Suppressor macrophage treated with lipopolysaccharide for 1 hour (primary cell): ENCODE results near the gene NOTCH4.
"Not testable (repeated sequence)": the region's sequence is repeated elsewhere in the genome, so short reads cannot be mapped to it uniquely, and the experiment has no call there.

ENCODE experiments used
- DNase-seq, 3 donors: peaks; one replicate each; pipeline ENCODE4 v3.0.0-alpha.2; 2020 to 2022

NOTCH4 gene

DNA sequence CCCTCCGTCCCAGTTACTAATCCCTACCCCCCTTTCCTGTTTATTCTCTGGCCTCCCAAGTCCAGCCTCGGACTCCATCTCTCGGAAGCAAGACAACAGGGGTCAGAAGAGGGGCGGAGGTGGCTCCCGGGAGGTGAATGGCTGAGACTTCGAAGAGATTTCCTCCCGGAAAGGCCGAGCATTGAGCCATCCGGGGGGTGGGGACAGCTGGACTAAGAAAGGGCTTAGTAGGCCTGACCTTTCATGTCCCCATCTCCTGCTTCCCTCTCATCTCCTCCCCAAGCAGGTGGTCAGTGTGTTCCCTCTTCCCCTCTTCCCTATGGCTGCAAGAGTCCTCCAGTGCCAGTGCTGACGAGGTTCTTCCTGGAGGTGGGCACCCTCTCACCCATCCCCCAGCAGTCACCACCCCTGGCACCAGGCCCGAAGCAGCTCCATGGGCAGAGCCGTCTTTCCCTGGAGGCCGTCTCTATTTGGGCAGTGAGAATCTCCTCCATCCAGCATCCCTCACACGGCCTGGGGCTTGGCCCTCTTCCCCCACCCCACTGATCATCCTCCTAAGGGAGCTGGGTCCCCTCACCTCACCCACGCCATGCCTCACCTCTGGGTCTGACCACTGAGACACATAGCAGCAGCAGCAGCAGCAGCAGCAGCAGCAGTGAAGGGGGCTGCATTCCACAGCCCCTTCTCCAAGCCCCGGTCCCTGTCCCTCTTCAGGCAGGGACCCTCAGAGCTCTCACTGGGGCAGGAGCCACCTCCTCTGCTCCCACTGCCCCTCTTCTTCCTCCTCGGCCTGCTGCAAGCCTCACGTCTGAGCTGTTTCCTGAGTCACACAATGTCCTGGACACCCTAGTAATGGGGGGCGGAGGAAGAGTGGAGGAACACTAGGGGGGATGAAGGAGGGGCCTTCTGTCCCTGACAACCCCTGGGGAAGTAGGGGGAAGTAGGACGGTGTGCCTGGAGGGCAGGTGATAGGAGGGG is at the start of gene NOTCH4:
TSS of gene NOTCH4 (minus strand) at position 810 of the 978 bp plus-strand sequence. CDS start at position 671, 139 bp downstream.
- no peak for DNase-seq

DNA sequence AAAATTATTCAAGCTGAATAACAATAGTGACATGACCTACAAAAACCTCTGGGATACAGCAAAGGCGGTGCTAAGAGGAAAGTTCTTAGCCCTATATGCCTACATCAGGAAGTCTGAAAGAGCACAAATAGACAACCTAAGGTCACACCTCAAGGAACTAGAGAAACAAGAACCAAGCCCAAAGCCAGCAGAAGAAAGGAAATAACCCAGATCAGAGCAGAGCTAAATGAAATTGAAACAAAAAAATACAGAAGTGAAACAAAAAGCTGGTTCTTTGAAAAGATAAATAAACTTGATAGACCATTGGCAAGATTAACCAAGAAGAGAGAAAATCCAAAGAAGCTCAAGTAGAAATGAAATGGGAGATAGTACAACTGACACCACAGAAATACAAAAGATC is 47.6 kb upstream of the NOTCH4 start:
- DNase-seq = peak; percentile 45 to 74 (median 66)

DNA sequence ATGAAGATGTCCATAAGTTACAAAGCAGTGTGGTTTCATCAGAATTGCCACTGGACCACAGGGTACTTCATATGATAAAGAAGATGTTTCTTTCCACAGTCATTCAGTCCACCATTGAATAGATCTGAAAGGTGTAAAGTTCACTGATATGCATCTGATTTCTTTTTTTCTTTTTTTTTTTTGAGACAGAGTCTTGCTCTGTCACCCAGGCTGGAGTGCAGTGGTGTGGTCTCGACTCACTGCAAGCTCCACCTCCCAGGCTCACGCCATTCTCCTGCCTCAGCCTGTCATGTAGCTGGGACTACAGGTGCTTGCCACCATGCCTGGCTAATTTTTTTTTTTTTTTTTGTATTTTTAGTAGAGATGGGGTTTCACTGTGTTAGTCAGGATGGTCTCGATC is 44.6 kb upstream of the NOTCH4 start:
- not testable (repeated sequence) for DNase-seq

DNA sequence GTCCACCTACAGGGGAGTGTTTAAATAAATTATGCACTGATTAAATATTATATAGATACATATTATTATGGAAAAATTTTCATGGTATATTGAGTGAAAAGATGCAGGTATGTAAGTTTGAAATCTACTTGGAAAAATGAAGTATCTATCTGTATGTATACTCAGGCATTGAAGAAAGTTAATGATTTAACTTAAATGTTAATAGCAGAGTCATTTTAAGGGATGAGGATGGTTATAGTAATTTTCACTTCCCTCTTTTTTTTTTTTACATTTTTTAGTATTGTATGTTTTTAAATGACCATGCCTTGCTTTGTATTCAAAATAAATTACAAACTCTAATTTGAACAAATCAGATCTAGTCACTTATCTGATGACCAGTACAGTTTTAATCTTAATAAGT is 43.2 kb upstream of the NOTCH4 start:
- DNase-seq = no peak

GRCh38 chr6:32257262-32257661 is 33.4 kb upstream of the NOTCH4 start:
- not testable (repeated sequence) for DNase-seq

DNA sequence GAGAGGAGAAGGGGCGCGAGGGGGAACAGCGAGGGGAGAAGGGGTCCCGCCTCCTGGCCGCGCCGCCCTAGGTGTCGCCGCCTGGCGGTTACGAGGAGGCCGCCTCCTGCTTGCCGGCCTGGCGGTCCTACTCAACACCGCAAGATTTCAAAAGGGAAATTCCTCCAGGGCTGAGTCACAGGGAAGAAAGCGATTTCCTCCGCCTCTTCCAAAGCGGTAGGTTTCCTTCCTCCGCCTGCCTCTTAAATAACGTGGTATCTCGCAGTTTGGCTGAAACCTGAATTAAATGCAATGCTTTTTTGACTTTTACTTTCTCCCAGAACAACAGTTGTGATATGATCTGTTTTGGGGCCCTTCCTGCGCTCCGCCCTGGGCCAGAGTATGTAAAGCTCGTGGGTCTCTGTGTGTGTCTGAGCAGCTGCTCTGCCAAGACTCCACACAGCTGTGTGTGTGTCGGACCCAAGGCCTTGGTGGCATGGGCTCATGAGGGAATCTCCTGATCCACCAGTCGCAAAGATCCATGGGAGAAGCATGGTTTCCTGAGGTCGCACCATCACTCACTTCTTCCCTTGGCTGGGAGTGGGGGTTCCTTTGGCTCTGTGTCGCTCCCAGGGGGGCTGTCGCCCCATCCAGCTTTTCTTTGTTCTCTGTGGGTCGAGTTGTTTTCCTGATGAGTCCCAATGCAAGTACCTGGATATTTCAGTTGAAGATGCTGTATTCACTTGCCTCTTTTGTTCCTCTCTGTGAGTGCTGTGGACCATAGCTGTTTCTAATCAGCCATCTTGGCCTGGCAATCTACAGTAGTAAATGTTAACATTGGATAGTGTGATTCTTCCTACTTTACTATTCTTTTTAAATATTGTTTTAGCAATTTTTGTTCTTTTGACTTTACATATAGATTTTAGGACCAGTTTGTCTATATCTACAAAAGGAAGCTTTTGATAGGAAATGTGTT is 31.6 kb upstream of the NOTCH4 start:
- DNase-seq = peak; percentile 92 to 97 (median 96)

DNA sequence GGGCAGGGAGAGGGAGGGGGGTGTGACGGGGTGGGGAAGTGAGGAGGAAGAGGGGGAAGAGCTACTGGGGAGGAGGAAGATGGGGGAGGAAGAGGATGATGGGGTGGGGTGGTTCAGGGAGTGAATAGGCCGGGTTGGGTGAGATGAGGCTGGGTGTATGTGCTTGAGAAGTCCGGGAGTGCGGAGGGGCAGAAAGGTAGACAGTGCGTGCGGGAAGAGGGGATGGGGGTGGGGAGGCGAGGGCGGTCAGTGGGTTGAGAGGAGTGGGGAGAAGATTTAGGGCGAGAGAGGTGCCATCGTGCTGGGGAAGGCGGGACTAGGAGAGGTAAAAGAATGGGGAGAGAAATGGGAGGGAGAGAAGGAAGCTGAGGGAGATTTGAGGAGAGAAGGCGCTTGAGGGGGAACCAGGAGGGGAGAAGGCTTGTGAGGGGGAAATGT is 30.9 kb upstream of the NOTCH4 start:
- DNase-seq = no peak

DNA sequence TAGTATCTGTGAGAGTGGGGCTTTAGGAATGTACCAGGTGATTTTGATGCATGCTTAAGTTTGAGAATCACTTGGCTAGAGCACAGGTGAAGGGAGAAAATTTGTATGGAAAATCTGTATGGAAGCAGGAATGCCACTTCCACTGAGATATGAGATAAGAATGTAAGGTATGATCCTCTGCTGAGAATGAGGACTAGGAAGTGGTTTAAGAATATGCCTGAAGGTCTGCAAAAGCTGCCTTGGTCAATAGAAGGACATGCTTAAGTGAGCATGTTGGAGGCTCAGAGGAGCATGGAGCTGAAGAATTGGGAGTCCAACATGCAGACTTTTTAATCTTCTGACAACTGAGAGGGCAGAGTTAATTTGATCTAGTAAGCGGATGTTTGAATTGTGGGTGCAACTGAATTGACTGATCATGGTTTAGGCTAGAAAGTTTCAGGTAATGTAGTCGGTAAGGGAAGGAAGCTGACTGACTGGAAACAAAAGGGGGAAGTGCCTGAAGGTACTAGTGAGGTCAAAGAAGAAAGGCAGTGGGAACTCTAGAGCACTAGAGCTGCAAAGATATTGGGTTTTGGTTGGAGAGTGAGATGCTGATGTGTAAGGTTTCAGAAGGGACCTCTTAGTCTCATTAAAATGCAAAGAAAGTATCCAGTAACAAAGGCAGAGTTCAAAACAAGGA is 28.6 kb upstream of the NOTCH4 start:
- no peak for DNase-seq

DNA sequence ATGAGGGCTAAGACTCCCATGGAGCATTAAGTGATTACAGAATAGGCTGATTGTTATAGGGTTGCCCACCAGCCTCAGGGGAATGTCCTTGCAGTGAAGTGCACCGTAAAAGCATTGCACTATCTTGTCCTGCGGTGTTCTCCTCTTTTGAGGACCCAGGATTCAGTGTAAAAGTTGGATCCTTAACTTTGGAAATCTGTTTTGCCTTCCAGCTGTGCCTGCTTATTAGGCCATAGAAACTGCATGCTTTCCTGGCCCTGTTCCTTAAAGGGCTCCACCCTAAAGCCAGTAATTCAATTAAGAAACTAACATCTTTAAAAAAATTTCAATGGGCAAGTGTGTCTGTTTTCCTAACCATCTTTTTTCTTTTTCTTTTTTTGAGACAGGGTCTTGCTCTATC is 25.4 kb upstream of the NOTCH4 start:
- no peak for DNase-seq

DNA sequence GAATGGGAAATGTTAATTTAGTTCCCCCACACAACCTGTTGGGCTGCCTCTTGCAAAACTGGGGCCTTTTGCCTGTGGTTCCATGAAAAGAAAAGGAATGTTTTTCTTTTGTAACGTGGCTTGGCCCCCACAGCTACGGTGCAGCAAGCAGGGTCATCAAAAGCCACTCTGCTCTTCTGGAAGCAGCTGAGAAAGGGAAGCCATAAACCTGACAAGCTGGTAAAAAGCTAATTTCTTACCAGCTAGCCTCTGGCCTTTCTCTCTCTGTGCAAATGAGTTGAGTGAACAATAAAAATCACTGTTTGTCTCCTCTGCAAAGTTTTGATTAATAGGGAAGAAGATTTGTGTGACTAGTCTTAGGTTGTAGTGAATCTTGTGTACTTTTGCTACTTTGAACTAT is 23.5 kb upstream of the NOTCH4 start:
- no peak for DNase-seq

DNA sequence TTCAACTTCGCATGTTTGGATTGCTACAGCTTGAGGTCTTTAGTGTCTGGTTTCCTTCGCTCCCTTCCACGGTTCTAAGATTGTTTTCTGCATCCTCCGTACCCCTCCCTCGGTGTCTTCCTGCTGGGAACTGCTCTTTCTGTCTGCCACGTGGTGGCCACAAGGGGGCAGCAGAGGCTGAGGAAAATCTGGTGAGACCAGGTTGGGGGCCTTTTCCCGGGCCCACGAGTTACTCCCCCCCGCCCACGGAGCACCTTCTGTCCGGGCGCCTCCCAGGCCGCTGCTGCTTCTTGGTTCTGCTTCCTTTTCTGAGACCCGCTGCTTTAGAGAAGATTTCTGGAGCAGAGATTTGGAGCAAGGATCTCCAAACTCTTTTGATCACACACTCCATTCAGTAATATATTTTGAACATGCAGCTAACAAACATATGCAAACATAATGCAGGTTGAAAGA is 21.1 kb upstream of the NOTCH4 start:
- DNase-seq = peak; percentile 82 to 93 (median 88)

DNA sequence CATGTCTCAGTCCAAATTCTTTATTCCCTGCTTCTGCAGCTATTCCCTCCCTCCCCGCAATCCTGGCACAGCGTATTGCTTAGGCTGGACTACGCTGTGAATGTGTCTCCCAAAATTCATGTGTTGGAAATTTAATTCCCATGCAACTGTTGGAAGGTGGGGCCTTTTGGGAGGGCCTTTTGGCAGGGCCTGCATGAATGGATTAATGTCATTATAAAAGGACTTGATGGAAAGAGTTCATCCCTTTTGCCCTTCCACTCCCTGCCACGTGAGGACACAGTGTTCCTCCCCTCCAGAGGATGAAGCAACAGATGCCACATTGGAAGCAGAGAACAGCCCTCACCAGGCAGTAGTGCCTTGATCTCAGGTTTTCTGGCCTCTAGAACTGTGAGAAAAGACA is 20.4 kb upstream of the NOTCH4 start:
- DNase-seq = no peak

GRCh38 chr6:32242318-32242813 is 18.5 kb upstream of the NOTCH4 start:
- DNase-seq = not testable (repeated sequence)

GRCh38 chr6:32240686-32241085 is 16.8 kb upstream of the NOTCH4 start:
- DNase-seq = no peak

DNA sequence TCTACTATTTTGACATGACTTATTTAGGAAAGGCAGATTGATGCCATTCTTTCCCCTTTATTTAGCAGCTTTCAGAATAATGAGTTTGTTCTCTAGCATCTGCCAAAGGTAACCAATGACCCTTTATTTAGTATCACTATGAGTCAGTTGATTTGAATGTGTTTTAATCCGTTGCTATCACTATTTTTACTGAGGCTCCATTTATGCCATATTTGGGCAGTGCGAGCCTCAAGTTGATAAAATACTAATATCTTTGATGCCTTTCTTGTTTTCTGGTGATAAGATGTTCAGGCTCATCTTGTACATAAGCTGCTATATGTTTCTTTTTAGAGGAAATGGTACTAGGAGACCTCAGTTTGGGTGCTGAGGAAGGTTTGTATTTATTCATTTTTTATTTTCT is 15.6 kb upstream of the NOTCH4 start:
- no peak for DNase-seq

- DNase-seq = no peak
Measured at GRCh38 chr6:32234934-32235333, 11.1 kb upstream of the NOTCH4 start.

GRCh38 chr6:32226434-32226833 is 2.6 kb upstream of the NOTCH4 start:
- no peak for DNase-seq

DNA sequence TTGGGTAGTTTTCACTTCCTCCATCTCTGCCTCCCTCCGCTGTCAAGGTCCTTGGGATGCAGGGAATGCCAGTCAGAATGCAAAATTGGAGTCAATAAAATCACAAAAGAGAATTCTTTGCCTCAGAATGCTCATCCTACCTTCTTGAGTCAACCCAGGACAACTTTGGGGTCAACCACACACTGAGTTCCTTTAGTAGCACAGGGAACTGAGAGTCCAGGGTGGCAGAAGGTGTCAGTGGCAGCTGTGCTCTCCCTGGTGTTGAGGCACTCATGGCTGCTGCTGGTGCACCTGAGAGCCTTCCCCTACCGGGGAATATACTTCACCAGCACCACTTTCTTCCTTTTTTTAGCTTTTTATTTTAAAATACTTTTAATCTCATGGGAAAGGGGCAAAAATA is 829 bp upstream of the NOTCH4 start:
- DNase-seq = no peak

DNA sequence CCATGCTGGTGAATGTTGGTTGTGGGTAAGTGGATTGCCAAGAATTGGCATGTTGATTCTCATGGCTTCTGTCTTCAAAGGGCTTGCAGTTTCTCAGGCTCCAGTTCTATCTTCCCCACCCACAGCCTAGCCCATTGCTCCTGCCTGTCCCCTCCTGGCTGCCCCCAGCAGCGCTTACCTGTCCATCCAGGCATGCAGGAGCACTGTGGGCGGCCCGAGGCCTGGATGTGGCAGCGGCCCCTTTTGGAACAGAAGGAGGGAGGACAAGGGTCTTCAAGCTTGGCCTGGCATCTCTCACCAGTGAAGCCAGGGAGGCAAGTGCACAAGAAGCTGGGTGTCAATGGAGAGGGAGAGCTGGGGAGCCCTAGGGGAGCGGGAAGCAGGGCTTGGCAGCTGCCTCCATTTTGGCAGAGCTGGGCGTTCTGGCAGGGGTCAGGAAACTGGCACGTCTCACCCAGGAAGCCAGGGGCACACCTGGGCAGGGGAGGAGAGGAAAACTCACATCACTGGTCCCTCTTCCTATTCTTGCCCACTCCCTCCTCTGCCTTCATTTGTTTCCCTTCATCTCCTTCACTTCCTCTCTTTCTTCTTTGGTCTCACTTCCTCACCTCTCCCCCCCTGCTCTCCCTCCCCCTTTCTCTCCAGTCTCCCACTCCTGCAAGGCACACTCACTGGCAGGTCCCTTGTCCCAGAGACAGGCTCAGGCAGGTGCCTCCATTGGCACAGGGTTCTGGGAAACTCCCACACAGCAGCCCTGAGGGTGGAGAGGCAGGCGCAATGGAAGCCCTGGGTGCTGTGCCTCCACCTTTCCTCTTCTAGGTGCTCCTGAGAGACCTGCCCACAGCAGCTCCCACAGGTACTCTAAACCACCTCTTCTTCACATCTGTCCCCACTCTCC is 1.3 kb downstream of the NOTCH4 start:
- DNase-seq = no peak

DNA sequence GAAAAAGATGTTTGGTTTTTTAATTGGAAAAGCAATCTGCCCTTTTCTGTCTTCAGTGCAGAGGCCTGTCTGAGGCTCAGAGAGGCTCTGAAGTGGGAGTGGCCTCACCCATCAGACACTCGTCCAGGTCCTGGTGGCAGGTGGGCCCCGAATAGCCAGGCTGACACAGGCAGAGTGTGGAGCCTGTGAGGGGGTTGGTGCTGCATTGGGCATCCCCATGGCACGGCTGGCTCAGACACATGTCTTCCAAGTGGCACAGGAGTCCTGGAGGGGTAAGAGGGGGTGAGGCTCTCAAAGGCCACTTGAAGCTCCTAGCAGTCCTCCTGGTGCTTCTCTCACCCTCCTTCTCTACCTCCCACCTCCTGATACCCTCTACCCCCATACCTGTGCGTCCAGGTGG is 3.8 kb downstream of the NOTCH4 start:
- DNase-seq = no peak

- no peak for DNase-seq
Measured at GRCh38 chr6:32218167-32218566, 5.7 kb downstream of the NOTCH4 start.
